H1 (cell line): ENCODE measurements around the gene ANAPC13. TPM values are rescaled to one million over a fixed set of nuclear protein-coding genes. Genes with fewer than 3 reads are reported as not detected.

Experiments
- BACH1 ChIP-seq: IDR thresholded peaks from 2 replicates; pipeline ENCODE4 v1.6.1; 2012; ENCODE audit warnings: low read length, improper control_type of control experiment
- CHD1 ChIP-seq: IDR thresholded peaks from 2 replicates; pipeline ENCODE4 v1.6.1; 2012; ENCODE audit warnings: low read depth, low read length, improper control_type of control experiment
- CTBP2 ChIP-seq: IDR thresholded peaks from 2 replicates; pipeline ENCODE4 v1.7.0; 2011; ENCODE audit warnings: borderline replicate concordance, mild to moderate bottlenecking, moderate library complexity, mixed read lengths, low read length; ENCODE audit not compliant: insufficient read depth, insufficient read length
- HDAC2 ChIP-seq, 2 experiments: fragments of 300-600 bp in 1 of 2; sonication (generic) in 1 of 2; IDR thresholded peaks; 2 replicates each; pipeline ENCODE4 v1.6.1; 2011 to 2012; ENCODE audit warnings: low read depth in 2 of 2, low read length in 2 of 2, mild to moderate bottlenecking in 2 of 2, moderate library complexity in 2 of 2, borderline replicate concordance in 1 of 2, inconsistent platforms in 1 of 2
- KDM1A ChIP-seq: fragments of 200-600, 300-600 bp; sonication (generic); IDR thresholded peaks from 2 replicates; pipeline ENCODE4 v1.7.1; 2016; ENCODE audit warnings: mild to moderate bottlenecking, low read length, borderline replicate concordance
- RXRA ChIP-seq: IDR thresholded peaks from 2 replicates; pipeline ENCODE4 v1.6.1; 2011; ENCODE audit warnings: low read depth, mild to moderate bottlenecking, low read length, moderate library complexity; ENCODE audit not compliant: insufficient read depth
- SIN3A ChIP-seq, 2 experiments: IDR thresholded peaks in 1 of 2; conservative IDR thresholded peaks in 1 of 2; 2 replicates each; pipeline ENCODE4 v1.6.1; 2011 to 2012; ENCODE audit warnings: low read length in 2 of 2, improper control_type of control experiment in 1 of 2, low read depth in 1 of 2, mild to moderate bottlenecking in 1 of 2
- SP4 ChIP-seq: IDR thresholded peaks from 2 replicates; pipeline ENCODE4 v1.6.1; 2012; ENCODE audit warnings: low read length, inconsistent platforms
- TEAD4 ChIP-seq: IDR thresholded peaks from 2 replicates; pipeline ENCODE4 v1.6.1; 2012; ENCODE audit warnings: low read depth, low read length, inconsistent platforms, mixed read lengths
- ZNF274 ChIP-seq: IDR thresholded peaks from 2 replicates; pipeline ENCODE4 v1.7.0; 2012; ENCODE audit warnings: low read length, borderline replicate concordance; ENCODE audit errors: extremely low read depth
- polyA plus RNA-seq, 7 experiments: library from polyadenylated mRNA; depleted of rRNA in 3 of 7; stranded (reverse) in 5 of 7; unstranded in 2 of 7; fragments of >200 nt in 5 of 7; fragments of 200-250 nt in 2 of 7; gene quantifications; 1 replicate in 5 of 7; 2 replicates in 1 of 7; 4 replicates in 1 of 7; pipeline versions ENCODE4 v1.2.1 to v1.2.3, GENCODE V29; 2011 to 2013; ENCODE audit warnings: missing spikeins in 2 of 7, mixed read lengths in 2 of 7
- total RNA-seq: library from RNA; stranded (reverse); fragmentation: NEBNext Ultra II Directional; extraction: Animal tissue kit (Norgen Biotek cat#: 25700); gene quantifications from 2 replicates; pipeline ENCODE4 v1.2.1, GENCODE V29; 2021
- TF ChIP-seq, protein P1 (sequence below): fragments of 300-600 bp; sonication (generic); IDR thresholded peaks from 2 replicates; pipeline ENCODE4 v1.7.1; 2012; ENCODE audit warnings: low read length, moderate library complexity, mild to moderate bottlenecking, inconsistent platforms; ENCODE audit not compliant: insufficient replicate concordance

ANAPC13 gene
- total and polyA plus RNA-seq, 2 of the 8 experiments (the other 6 are each of a cell fraction or from before 2014, with no cell fraction given), result 33.3 to 34.0 TPM

DNA sequence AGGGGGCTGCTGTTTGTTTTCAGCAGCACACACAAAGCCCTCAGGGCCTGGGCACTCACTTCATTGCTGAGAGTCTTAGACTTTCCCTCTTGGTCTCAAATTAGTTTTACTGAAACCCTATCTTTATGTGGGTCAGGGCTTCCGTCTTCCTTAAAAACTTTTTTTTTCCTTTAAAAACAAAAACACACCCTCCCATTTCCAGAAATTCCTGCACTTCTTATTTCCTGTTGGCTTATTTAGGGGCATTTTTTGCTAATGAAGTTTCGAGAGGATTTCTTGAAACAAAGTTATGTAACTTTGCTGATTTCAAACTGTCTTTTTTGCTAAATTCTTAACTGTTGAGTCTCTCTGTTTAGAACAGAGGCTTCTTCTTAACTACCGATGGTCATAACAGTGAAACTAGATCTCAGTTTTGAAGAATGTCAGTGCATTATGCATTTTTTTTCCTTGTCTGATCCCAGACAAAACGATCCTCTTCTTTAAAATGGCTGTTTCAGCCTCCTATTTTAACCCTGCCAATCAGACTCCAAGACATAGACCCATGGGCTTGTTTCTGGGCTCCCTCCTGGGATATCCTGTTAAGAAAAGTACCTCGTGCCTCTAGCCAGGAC is 23.3 kb downstream of the ANAPC13 start (continued):
- TF ChIP-seq, protein P1, sequence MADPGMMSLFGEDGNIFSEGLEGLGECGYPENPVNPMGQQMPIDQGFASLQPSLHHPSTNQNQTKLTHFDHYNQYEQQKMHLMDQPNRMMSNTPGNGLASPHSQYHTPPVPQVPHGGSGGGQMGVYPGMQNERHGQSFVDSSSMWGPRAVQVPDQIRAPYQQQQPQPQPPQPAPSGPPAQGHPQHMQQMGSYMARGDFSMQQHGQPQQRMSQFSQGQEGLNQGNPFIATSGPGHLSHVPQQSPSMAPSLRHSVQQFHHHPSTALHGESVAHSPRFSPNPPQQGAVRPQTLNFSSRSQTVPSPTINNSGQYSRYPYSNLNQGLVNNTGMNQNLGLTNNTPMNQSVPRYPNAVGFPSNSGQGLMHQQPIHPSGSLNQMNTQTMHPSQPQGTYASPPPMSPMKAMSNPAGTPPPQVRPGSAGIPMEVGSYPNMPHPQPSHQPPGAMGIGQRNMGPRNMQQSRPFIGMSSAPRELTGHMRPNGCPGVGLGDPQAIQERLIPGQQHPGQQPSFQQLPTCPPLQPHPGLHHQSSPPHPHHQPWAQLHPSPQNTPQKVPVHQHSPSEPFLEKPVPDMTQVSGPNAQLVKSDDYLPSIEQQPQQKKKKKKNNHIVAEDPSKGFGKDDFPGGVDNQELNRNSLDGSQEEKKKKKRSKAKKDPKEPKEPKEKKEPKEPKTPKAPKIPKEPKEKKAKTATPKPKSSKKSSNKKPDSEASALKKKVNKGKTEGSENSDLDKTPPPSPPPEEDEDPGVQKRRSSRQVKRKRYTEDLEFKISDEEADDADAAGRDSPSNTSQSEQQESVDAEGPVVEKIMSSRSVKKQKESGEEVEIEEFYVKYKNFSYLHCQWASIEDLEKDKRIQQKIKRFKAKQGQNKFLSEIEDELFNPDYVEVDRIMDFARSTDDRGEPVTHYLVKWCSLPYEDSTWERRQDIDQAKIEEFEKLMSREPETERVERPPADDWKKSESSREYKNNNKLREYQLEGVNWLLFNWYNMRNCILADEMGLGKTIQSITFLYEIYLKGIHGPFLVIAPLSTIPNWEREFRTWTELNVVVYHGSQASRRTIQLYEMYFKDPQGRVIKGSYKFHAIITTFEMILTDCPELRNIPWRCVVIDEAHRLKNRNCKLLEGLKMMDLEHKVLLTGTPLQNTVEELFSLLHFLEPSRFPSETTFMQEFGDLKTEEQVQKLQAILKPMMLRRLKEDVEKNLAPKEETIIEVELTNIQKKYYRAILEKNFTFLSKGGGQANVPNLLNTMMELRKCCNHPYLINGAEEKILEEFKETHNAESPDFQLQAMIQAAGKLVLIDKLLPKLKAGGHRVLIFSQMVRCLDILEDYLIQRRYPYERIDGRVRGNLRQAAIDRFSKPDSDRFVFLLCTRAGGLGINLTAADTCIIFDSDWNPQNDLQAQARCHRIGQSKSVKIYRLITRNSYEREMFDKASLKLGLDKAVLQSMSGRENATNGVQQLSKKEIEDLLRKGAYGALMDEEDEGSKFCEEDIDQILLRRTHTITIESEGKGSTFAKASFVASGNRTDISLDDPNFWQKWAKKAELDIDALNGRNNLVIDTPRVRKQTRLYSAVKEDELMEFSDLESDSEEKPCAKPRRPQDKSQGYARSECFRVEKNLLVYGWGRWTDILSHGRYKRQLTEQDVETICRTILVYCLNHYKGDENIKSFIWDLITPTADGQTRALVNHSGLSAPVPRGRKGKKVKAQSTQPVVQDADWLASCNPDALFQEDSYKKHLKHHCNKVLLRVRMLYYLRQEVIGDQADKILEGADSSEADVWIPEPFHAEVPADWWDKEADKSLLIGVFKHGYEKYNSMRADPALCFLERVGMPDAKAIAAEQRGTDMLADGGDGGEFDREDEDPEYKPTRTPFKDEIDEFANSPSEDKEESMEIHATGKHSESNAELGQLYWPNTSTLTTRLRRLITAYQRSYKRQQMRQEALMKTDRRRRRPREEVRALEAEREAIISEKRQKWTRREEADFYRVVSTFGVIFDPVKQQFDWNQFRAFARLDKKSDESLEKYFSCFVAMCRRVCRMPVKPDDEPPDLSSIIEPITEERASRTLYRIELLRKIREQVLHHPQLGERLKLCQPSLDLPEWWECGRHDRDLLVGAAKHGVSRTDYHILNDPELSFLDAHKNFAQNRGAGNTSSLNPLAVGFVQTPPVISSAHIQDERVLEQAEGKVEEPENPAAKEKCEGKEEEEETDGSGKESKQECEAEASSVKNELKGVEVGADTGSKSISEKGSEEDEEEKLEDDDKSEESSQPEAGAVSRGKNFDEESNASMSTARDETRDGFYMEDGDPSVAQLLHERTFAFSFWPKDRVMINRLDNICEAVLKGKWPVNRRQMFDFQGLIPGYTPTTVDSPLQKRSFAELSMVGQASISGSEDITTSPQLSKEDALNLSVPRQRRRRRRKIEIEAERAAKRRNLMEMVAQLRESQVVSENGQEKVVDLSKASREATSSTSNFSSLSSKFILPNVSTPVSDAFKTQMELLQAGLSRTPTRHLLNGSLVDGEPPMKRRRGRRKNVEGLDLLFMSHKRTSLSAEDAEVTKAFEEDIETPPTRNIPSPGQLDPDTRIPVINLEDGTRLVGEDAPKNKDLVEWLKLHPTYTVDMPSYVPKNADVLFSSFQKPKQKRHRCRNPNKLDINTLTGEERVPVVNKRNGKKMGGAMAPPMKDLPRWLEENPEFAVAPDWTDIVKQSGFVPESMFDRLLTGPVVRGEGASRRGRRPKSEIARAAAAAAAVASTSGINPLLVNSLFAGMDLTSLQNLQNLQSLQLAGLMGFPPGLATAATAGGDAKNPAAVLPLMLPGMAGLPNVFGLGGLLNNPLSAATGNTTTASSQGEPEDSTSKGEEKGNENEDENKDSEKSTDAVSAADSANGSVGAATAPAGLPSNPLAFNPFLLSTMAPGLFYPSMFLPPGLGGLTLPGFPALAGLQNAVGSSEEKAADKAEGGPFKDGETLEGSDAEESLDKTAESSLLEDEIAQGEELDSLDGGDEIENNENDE, result no peak
- TF ChIP-seq TEAD4, result no peak
- no peak for TF ChIP-seq HDAC2 (IDR thresholded peaks at IDR 0.05; ENCODE audit: borderline replicate concordance in 1 of 2, low read depth in 2 of 2, low read length in 2 of 2)
- TF ChIP-seq SP4, result no peak
- no peak for TF ChIP-seq CHD1
- no peak for TF ChIP-seq CTBP2
- TF ChIP-seq SIN3A (conservative IDR thresholded peaks at IDR 0.05 in 1 of 2, IDR thresholded peaks at IDR 0.05 in 1 of 2; ENCODE audit: low read depth in 1 of 2, low read length in 2 of 2), result no peak
- no peak for TF ChIP-seq RXRA
- no peak for TF ChIP-seq ZNF274
- TF ChIP-seq BACH1, result no peak
- TF ChIP-seq KDM1A, result no peak
